ENCODE results near the gene SLC22A23.

GRCh38 chr6:3336066-3336786 lies 120.6 kb downstream of the SLC22A23 start:
- TF ChIP-seq, protein P1, sequence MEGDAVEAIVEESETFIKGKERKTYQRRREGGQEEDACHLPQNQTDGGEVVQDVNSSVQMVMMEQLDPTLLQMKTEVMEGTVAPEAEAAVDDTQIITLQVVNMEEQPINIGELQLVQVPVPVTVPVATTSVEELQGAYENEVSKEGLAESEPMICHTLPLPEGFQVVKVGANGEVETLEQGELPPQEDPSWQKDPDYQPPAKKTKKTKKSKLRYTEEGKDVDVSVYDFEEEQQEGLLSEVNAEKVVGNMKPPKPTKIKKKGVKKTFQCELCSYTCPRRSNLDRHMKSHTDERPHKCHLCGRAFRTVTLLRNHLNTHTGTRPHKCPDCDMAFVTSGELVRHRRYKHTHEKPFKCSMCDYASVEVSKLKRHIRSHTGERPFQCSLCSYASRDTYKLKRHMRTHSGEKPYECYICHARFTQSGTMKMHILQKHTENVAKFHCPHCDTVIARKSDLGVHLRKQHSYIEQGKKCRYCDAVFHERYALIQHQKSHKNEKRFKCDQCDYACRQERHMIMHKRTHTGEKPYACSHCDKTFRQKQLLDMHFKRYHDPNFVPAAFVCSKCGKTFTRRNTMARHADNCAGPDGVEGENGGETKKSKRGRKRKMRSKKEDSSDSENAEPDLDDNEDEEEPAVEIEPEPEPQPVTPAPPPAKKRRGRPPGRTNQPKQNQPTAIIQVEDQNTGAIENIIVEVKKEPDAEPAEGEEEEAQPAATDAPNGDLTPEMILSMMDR (conservative IDR thresholded peaks at IDR 0.05; ENCODE audit: low read depth, low read length): no peak
- no peak for TF ChIP-seq EZH2 (IDR thresholded peaks at IDR 0.05; ENCODE audit: low read length, unreplicated experiment)

All from PC-3 (cell line).